ENCODE data around the gene ATXN2. TPM values are rescaled to one million over a fixed set of nuclear protein-coding genes. Genes with fewer than 3 reads are reported as not detected.

The ATXN2 gene
- total and polyA plus RNA-seq, 2 donors from 2014 or later: 27.1 to 56.5 TPM

DNA sequence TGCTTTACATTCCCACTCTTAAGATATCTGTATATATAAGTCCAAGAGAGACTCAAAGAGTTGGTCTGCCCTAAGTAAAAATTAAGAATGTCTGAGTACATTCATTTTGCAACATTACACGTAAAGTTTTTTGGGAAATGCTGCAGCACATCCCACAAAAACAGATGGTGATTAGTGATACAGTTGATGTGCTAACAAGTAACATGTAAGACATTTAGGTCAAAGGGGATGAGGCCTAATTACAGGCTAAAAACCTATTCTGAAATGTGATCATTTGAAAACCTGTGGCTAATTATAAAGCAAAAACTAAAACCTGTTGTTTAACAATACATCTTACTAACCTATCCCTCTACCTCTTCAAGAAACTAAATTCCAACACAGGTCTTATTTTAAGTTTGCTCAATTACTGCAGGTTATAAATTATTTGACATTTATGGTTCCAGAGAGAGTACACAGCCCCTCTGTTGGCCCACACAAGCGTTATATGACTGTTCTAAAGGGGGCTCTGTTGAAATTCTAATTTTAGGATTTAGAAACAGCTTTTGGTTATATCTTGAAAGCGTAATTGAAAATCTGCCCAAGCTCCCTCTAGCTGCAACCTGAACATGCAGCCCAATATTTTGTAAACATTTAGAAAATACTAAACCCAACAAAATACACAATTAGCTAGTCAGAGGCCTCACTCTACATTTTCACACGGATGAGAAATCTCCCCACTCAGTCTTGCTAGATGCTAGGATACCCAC, 43.7 kb upstream of the ATXN2 start:
- H3K4me3 ChIP-seq (ENCODE audit: low read length in 3 of 3): no peak overlapping the region
- H3K27me3 ChIP-seq (ENCODE audit: control insufficient read depth, insufficient read depth, low read length): no peaks in the 10 kb centered on the region
- FAIRE-seq (no peak), DNase-seq (peak in 2 of 5 donors; percentile 11 to 41)
- peaks cover 0 to 31% (median 7%) of the 10 kb centered on the region in 3 donors for H3K36me3 ChIP-seq (ENCODE audit: control insufficient read depth in 2 of 3, insufficient read depth in 3 of 3, low read length in 3 of 3)
- intact Hi-C loops (cut with DNase I): no loop called here
- peak overlapping the region in 1 of 2 donors; percentile 54 for H3K27ac ChIP-seq (ENCODE audit: low read depth in 2 of 2, low read length in 2 of 2)
- no peak overlapping the region for H3K9ac ChIP-seq (ENCODE audit: low read length in 3 of 3)
- peaks cover 0 to 7% (median 0%) of the 10 kb centered on the region in 3 donors for H3K4me1 ChIP-seq (ENCODE audit: control insufficient read depth in 2 of 3, insufficient read depth in 2 of 3, low read depth in 1 of 3, low read length in 3 of 3)
- H3K9me3 ChIP-seq (ENCODE audit: control insufficient read depth in 2 of 3, insufficient read depth in 1 of 3, low read length in 3 of 3): no peaks in the 10 kb centered on the region
- TF ChIP-seq, protein P1, sequence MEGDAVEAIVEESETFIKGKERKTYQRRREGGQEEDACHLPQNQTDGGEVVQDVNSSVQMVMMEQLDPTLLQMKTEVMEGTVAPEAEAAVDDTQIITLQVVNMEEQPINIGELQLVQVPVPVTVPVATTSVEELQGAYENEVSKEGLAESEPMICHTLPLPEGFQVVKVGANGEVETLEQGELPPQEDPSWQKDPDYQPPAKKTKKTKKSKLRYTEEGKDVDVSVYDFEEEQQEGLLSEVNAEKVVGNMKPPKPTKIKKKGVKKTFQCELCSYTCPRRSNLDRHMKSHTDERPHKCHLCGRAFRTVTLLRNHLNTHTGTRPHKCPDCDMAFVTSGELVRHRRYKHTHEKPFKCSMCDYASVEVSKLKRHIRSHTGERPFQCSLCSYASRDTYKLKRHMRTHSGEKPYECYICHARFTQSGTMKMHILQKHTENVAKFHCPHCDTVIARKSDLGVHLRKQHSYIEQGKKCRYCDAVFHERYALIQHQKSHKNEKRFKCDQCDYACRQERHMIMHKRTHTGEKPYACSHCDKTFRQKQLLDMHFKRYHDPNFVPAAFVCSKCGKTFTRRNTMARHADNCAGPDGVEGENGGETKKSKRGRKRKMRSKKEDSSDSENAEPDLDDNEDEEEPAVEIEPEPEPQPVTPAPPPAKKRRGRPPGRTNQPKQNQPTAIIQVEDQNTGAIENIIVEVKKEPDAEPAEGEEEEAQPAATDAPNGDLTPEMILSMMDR (IDR thresholded peaks at IDR 0.05; ENCODE audit: borderline replicate concordance, extremely low read depth, insufficient read depth): no peak

DNA sequence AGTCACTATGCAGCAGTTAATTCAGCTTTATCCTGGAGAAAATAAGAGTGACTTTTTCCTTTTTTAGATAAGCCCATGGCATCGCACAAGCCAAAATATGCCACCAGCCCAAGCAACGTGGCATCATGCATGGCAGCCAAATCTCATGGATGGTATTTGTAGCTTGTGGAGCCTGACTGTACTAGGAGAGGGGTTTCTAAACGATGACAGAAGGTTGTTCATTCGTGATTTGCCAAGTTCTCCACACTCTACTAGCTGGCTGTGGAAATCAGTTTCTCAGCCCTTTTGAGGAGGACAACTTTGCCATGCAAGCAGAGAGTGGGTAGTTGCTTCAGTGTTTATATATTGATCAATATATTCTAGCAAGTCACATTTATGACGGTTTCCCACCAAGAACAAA, 41.4 kb upstream of the ATXN2 start:
- intact Hi-C loops (cut with DNase I): no loop called here
- peaks cover 0 to 15% (median 7%) of the 10 kb centered on the region in 3 donors for H3K36me3 ChIP-seq (ENCODE audit: control insufficient read depth in 2 of 3, insufficient read depth in 3 of 3, low read length in 3 of 3)
- no peak overlapping the region for H3K4me3 ChIP-seq (ENCODE audit: low read length in 3 of 3)
- no peaks in the 10 kb centered on the region for H3K9me3 ChIP-seq (ENCODE audit: control insufficient read depth in 2 of 3, insufficient read depth in 1 of 3, low read length in 3 of 3)
- FAIRE-seq (no peak), DNase-seq (no peak)
- no peak overlapping the region for H3K27ac ChIP-seq (ENCODE audit: low read depth in 2 of 2, low read length in 2 of 2)
- peaks cover 3 to 14% (median 4%) of the 10 kb centered on the region in 3 donors for H3K4me1 ChIP-seq (ENCODE audit: control insufficient read depth in 2 of 3, insufficient read depth in 2 of 3, low read depth in 1 of 3, low read length in 3 of 3)
- TF ChIP-seq, protein P1 (IDR thresholded peaks at IDR 0.05; ENCODE audit: borderline replicate concordance, extremely low read depth, insufficient read depth): no peak
- H3K9ac ChIP-seq (ENCODE audit: low read length in 3 of 3): no peak overlapping the region
- no peaks in the 10 kb centered on the region for H3K27me3 ChIP-seq (ENCODE audit: control insufficient read depth, insufficient read depth, low read length)

DNA sequence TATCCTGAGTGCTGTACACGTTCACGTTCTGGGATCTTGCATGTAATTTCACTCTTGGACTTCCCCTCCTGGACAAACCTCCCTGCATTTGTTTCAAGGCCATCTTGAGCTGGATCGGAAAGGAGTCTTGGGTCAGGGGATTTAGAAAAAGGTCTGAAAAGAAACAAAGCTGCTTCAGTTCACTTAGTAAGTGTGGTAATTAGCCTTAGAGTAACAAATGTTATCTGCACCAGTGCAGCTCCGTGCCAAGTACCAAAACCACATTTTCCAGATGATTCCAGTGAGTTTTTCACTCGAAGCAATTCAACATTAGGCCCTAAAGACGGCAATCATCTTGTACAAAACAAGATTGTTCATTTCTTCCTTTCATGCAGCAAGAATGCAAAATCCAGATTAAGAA, 39.4 kb upstream of the ATXN2 start:
- no peaks in the 10 kb centered on the region for H3K9me3 ChIP-seq (ENCODE audit: control insufficient read depth in 2 of 3, insufficient read depth in 1 of 3, low read length in 3 of 3)
- peaks cover 0 to 5% (median 0%) of the 10 kb centered on the region in 3 donors for H3K36me3 ChIP-seq (ENCODE audit: control insufficient read depth in 2 of 3, insufficient read depth in 3 of 3, low read length in 3 of 3)
- H3K4me1 ChIP-seq (ENCODE audit: control insufficient read depth in 2 of 3, insufficient read depth in 2 of 3, low read depth in 1 of 3, low read length in 3 of 3): peaks cover 3 to 11% (median 4%) of the 10 kb centered on the region in 3 donors
- no peak for DNase-seq
- intact Hi-C loops (cut with DNase I): no loop called here
- FAIRE-seq: no peak
- no peaks in the 10 kb centered on the region for H3K27me3 ChIP-seq (ENCODE audit: control insufficient read depth, insufficient read depth, low read length)
- no peak overlapping the region for H3K27ac ChIP-seq (ENCODE audit: low read depth in 2 of 2, low read length in 2 of 2)
- no peak overlapping the region for H3K4me3 ChIP-seq (ENCODE audit: low read length in 3 of 3)
- no peak overlapping the region for H3K9ac ChIP-seq (ENCODE audit: low read length in 3 of 3)
- TF ChIP-seq, protein P1 (IDR thresholded peaks at IDR 0.05; ENCODE audit: borderline replicate concordance, extremely low read depth, insufficient read depth): no peak
